ENCODE data around the gene TMA7.

The TMA7 gene

DNA sequence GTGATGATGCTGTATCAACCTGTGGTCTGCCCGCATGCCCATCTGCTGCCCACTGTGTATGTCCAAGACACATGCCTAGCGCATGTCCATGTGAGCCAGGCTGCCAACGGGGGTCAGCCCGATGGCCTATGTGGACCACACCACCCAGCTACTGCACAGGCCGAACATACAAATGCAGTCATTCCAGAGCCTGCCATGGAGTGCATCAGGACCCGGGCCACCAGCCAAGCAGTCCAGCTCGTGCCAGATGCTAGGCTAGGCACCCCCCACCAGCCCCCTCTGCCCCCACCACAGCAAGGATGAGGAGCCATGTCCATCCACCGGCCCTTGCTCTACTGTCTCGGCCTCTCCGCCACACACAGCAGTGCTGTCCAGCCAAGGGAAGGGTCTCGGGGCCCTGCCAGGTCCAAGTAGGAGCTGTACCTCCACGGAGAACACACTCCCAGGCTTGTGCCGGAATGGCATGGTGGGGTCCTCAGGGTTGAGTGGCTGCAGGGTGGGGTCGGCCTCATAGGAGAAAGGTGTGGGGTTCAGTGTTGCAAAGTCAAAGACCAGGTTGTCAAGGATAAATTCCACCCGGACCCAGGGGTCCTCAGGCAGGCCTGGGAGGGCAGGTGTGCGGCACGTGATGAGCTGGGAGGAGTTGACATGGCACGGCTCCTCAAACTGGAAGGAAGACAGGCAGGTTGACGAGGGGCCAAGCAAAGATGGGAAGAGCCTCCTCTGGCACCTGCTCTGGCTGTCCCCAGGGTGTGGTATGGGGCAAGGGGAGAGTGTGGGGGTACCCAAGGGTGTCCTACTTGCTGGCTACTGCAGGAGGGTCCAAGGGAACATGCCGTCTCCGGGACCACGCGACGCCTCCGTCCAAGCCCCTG, 25.4 kb upstream of the TMA7 start:
- DNase-seq (ENCODE audit: insufficient read length, low spot score), result no peak
- no peak for FAIRE-seq
- TF ChIP-seq TAF1 (IDR thresholded peaks at IDR 0.05; ENCODE audit: low read depth, low read length) (no peak), POLR2AphosphoS5 (IDR thresholded peaks at IDR 0.05; ENCODE audit: low read depth, low read length) (no peak), SPI1 (IDR thresholded peaks at IDR 0.05; ENCODE audit: low read depth, low read length) (no peak)

DNA sequence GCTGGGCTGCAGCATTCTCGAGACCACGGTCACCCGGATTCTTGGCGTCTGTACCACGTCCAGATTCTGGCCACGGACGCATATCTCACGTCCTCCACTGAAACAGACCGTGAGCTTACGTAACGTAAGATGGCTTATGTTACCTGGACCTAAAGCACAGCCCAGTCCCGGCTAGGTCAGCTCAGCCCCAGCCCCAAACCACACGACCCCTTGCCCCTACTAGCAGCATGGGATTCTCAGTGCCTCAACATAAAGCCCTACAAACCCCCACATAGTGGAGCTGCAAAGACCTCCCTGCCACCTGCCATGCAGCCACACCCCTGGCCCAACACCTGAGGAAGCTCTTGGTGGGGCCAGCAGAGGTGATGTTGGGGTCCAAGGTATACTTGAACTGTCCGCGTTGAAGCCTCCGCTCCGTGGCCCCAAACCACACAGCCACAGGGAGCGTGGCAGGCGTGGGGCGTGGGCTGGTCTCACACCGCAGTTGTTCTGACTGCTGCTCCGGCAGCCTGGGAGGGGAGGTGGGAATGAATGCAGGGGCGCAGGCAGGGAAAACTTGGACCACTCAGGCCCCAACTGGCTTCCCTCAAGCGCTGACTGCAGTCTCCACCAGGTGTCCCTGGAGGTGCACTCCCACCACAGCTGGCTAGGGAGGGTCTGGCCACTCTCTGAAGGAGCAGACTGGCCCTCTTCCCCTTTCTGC, 24.7 kb upstream of the TMA7 start:
- no peak for FAIRE-seq
- no peak for TF ChIP-seq POLR2AphosphoS5 (IDR thresholded peaks at IDR 0.05; ENCODE audit: low read depth, low read length)
- no peak for TF ChIP-seq POU2F2 (IDR thresholded peaks at IDR 0.05; ENCODE audit: low read depth, low read length)
- no peak for TF ChIP-seq POLR2A (IDR thresholded peaks at IDR 0.05; ENCODE audit: low read depth, low read length)
- no peak for TF ChIP-seq PAX5 (IDR thresholded peaks at IDR 0.05; ENCODE audit: insufficient read depth, low read length, severe bottlenecking)
- no peak for TF ChIP-seq TAF1 (IDR thresholded peaks at IDR 0.05; ENCODE audit: low read depth, low read length)
- no peak for TF ChIP-seq SPI1 (IDR thresholded peaks at IDR 0.05; ENCODE audit: low read depth, low read length)
- DNase-seq (ENCODE audit: insufficient read length, low spot score), result no peak

DNA sequence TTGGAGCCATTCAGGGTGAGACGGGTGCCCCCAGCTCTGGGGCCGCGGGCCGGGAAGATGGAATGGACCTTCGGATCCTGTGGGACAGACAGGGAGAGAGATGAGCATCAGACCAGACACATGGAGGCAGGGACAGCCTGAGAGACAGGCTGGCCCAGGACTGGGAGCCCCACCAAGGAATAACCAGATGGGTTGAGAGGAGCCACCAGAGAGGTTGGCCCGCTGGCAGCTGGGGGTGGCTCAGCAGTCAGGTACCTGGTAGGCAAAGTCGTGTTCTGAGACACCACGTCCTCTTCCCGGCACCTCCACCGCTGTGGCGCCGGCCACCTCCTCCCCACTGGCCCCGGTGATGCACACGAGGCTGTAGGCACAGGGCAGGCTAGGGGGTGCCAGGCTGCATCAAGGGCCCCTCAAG, 24.0 kb upstream of the TMA7 start:
- no peak for DNase-seq (ENCODE audit: insufficient read length, low spot score)
- TF ChIP-seq POLR2AphosphoS5 (IDR thresholded peaks at IDR 0.05; ENCODE audit: low read depth, low read length) (no peak), POU2F2 (IDR thresholded peaks at IDR 0.05; ENCODE audit: low read depth, low read length) (no peak), TAF1 (IDR thresholded peaks at IDR 0.05; ENCODE audit: low read depth, low read length) (no peak), POLR2A (IDR thresholded peaks at IDR 0.05; ENCODE audit: low read depth, low read length) (no peak), PAX5 (IDR thresholded peaks at IDR 0.05; ENCODE audit: insufficient read depth, low read length, severe bottlenecking) (no peak), SPI1 (IDR thresholded peaks at IDR 0.05; ENCODE audit: low read depth, low read length) (no peak)
- FAIRE-seq, result no peak

DNA sequence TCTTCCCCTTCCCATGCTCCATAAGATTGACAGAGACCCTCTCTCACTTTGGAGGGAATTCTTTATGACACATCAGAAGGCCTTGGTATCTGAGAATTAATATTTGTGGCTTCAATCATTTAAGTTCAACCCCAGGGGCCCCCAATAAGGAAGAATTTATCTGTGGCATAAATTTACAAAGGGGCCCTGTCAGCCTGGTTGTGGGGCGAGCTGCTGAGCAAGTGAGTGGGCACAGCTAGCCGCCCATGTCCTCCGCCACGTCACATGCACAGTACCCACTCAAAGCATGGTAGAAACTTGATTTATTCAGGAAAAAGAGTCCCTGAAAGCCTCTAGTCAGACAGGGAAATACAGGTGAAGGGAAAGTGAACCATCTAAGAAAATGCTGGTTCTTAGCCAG, 23.5 kb upstream of the TMA7 start:
- TF ChIP-seq TAF1 (IDR thresholded peaks at IDR 0.05; ENCODE audit: low read depth, low read length), result no peak
- TF ChIP-seq POU2F2 (IDR thresholded peaks at IDR 0.05; ENCODE audit: low read depth, low read length), result no peak
- TF ChIP-seq POLR2A (IDR thresholded peaks at IDR 0.05; ENCODE audit: low read depth, low read length), result no peak
- no peak for TF ChIP-seq SPI1 (IDR thresholded peaks at IDR 0.05; ENCODE audit: low read depth, low read length)
- TF ChIP-seq PAX5 (IDR thresholded peaks at IDR 0.05; ENCODE audit: insufficient read depth, low read length, severe bottlenecking), result no peak
- no peak for TF ChIP-seq POLR2AphosphoS5 (IDR thresholded peaks at IDR 0.05; ENCODE audit: low read depth, low read length)

DNA sequence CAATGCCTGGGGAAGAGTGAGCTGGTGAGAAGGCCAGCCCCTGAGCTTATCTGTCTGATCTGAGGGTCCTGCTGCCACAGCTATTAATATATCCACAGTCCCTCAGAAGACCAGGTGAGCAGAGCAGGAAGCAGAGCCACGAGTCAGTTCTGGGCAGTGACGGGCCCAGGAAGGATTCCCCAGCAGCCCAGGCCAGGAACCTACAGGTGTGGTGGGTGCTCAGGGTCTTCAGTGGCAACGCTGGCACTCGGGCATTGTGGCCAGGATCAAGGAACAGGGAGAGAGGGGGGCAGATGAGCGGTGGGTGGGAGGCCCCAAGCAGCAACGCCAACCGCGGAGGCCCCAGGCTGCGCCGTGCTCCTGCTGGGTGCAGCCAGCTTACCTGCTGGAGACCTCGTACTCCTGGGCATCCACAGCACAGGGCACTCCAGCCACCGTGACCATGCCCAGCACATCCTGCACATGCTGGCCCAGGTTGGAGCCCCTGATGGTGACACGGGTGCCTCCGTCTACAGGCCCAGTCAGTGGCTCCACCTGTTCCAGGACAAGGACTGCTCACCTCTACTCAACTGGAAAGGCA, 22.4 kb upstream of the TMA7 start:
- TF ChIP-seq SPI1 (IDR thresholded peaks at IDR 0.05; ENCODE audit: low read depth, low read length) (no peak), PAX5 (IDR thresholded peaks at IDR 0.05; ENCODE audit: insufficient read depth, low read length, severe bottlenecking) (no peak), POU2F2 (IDR thresholded peaks at IDR 0.05; ENCODE audit: low read depth, low read length) (no peak)
- FAIRE-seq (no peak), DNase-seq (ENCODE audit: insufficient read length, low spot score) (no peak)

More for the DNA sequence above, 23.5 kb upstream of the TMA7 start:
- no peak for FAIRE-seq
- DNase-seq (ENCODE audit: insufficient read length, low spot score), result no peak

DNA sequence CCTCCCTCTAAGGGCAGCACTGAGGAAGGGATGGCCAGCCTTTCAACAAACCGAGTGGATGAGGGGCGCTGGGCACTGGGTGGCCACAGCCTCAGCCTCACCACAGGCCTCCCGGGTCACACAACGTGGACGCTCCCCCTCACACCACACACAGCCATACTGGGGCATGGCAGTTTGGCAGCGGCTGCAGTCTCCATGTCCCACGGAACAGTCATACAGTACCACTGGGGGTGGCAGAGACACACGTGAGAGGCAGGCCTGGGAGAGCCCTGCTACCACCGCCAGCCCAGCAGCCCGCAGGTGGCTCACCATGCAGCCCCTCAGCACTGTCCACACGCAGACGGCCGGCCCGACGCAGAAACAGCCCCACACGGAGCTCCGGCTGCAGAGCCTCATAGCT, 21.9 kb upstream of the TMA7 start:
- TF ChIP-seq POU2F2 (IDR thresholded peaks at IDR 0.05; ENCODE audit: low read depth, low read length) (no peak), POLR2A (IDR thresholded peaks at IDR 0.05; ENCODE audit: low read depth, low read length) (no peak), TAF1 (IDR thresholded peaks at IDR 0.05; ENCODE audit: low read depth, low read length) (no peak), POLR2AphosphoS5 (IDR thresholded peaks at IDR 0.05; ENCODE audit: low read depth, low read length) (no peak), SPI1 (IDR thresholded peaks at IDR 0.05; ENCODE audit: low read depth, low read length) (no peak), PAX5 (IDR thresholded peaks at IDR 0.05; ENCODE audit: insufficient read depth, low read length, severe bottlenecking) (no peak)
- FAIRE-seq, result no peak

DNA sequence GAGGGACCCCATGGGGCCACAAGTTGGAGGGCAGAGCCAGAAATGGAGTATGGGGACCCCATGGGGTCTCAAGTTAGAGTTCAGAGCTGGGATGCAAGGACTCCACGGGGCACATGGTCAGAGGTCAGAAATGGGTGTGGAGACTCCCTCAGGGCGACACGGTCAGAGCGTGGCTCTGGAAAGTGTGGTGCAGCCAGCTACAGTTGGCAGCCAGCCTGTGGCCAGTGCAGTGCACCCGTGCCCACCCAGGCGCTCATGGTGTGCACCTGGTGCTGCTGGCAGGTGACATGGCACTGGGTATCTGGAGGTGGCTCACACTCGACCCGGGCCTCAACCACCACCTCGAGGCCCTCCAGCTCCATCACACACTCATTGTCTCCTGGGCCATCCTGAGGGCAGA, 21.4 kb upstream of the TMA7 start:
- FAIRE-seq (no peak), DNase-seq (ENCODE audit: insufficient read length, low spot score) (no peak)
- TF ChIP-seq PAX5 (IDR thresholded peaks at IDR 0.05; ENCODE audit: insufficient read depth, low read length, severe bottlenecking) (no peak), POU2F2 (IDR thresholded peaks at IDR 0.05; ENCODE audit: low read depth, low read length) (no peak), SPI1 (IDR thresholded peaks at IDR 0.05; ENCODE audit: low read depth, low read length) (no peak), TAF1 (IDR thresholded peaks at IDR 0.05; ENCODE audit: low read depth, low read length) (no peak), POLR2A (IDR thresholded peaks at IDR 0.05; ENCODE audit: low read depth, low read length) (no peak), POLR2AphosphoS5 (IDR thresholded peaks at IDR 0.05; ENCODE audit: low read depth, low read length) (no peak)

More for the DNA sequence above, 21.9 kb upstream of the TMA7 start:
- DNase-seq (ENCODE audit: insufficient read length, low spot score), result no peak

DNA sequence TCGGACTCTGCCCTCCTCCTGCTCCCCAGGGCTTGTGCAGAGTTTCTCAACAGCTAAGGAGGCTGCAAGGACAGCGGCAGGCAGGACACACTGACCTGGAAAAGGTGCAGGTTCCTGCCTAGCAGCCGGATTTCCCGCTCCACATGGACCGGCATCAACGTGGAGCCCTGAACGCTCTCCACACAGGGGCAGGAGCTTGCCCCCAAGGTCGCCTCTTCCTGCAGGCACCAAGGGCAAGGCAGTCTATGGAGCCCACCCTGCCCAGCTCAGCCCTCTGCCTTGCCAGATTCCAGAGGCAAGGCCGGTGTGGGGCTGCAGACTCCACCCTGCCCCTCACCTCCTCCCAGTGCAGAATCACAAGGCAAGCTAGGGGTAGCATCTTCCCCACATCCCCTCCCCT, 20.9 kb upstream of the TMA7 start:
- FAIRE-seq, result no peak
- TF ChIP-seq TAF1 (IDR thresholded peaks at IDR 0.05; ENCODE audit: low read depth, low read length) (no peak), POLR2A (IDR thresholded peaks at IDR 0.05; ENCODE audit: low read depth, low read length) (no peak), SPI1 (IDR thresholded peaks at IDR 0.05; ENCODE audit: low read depth, low read length) (no peak), POLR2AphosphoS5 (IDR thresholded peaks at IDR 0.05; ENCODE audit: low read depth, low read length) (no peak), POU2F2 (IDR thresholded peaks at IDR 0.05; ENCODE audit: low read depth, low read length) (no peak), PAX5 (IDR thresholded peaks at IDR 0.05; ENCODE audit: insufficient read depth, low read length, severe bottlenecking) (no peak)
- DNase-seq (ENCODE audit: insufficient read length, low spot score), result no peak

DNA sequence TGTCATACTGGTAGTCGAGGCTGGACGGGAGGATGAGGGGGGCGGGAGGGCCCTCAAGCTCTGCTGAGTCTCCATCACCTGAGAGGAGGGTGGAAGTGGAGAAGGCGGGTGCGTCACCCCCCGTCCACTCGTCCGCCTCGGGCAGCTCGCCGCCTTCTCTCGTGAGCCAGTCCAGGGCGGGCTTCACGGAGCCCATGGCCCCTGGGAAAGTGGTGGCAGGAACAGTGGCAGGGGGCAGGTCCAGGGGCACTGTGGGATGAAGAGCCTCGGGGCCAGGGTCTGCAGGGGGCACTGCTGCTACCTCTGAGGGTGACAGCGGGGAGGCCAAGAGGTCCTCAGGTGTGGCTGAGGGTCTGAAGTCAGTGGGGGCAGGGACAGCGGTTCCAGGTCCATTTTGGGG, 20.5 kb upstream of the TMA7 start:
- no peak for DNase-seq (ENCODE audit: insufficient read length, low spot score)
- no peak for TF ChIP-seq POU2F2 (IDR thresholded peaks at IDR 0.05; ENCODE audit: low read depth, low read length)
- no peak for TF ChIP-seq POLR2AphosphoS5 (IDR thresholded peaks at IDR 0.05; ENCODE audit: low read depth, low read length)
- TF ChIP-seq TAF1 (IDR thresholded peaks at IDR 0.05; ENCODE audit: low read depth, low read length), result no peak
- no peak for TF ChIP-seq PAX5 (IDR thresholded peaks at IDR 0.05; ENCODE audit: insufficient read depth, low read length, severe bottlenecking)
- TF ChIP-seq POLR2A (IDR thresholded peaks at IDR 0.05; ENCODE audit: low read depth, low read length), result no peak
- FAIRE-seq, result no peak
